ENCODE measurements around the gene ADGRA1.

DNA sequence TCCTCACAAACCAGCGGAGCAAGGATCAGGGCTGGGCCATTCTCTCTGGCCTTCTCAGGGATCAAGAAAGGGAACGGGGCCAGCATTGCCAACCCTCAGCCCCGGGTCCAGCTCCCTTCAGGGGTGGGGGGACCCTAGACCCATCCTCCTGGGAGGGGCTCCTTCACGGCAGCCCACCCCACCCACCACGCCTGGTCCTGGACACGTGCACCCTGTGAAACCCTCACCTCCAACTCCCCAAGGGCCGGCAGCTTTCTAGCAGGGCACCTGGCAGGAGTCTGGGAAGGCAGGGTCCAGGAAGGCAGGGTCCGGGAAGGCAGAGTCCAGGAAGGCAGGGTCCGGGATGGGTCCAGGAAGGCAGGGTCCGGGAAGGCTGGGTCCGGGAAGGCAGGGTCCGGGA, 46.6 kb upstream of the ADGRA1 start:
- TF ChIP-seq, protein P1, sequence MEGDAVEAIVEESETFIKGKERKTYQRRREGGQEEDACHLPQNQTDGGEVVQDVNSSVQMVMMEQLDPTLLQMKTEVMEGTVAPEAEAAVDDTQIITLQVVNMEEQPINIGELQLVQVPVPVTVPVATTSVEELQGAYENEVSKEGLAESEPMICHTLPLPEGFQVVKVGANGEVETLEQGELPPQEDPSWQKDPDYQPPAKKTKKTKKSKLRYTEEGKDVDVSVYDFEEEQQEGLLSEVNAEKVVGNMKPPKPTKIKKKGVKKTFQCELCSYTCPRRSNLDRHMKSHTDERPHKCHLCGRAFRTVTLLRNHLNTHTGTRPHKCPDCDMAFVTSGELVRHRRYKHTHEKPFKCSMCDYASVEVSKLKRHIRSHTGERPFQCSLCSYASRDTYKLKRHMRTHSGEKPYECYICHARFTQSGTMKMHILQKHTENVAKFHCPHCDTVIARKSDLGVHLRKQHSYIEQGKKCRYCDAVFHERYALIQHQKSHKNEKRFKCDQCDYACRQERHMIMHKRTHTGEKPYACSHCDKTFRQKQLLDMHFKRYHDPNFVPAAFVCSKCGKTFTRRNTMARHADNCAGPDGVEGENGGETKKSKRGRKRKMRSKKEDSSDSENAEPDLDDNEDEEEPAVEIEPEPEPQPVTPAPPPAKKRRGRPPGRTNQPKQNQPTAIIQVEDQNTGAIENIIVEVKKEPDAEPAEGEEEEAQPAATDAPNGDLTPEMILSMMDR (conservative IDR thresholded peaks at IDR 0.05; ENCODE audit: low read length) = no peak
- TF ChIP-seq EZH2phosphoT487 (IDR thresholded peaks at IDR 0.05; ENCODE audit: borderline replicate concordance) = no peak
